IPS-18c (cell line): ENCODE results near the gene TCFL5.

Experiments used
- H3K4me3 ChIP-seq: 2 replicates; pipeline ENCODE4 v1.7.0; 2013; ENCODE audit warnings: low read depth, mild to moderate bottlenecking, low read length, moderate library complexity; ENCODE audit not compliant: insufficient read depth
- H3K9me3 ChIP-seq: one replicate; pipeline ENCODE4 v1.6.1; 2013; ENCODE audit warnings: mild to moderate bottlenecking, low read length, moderate library complexity; ENCODE audit not compliant: control insufficient read depth, insufficient read depth

TCFL5 gene

GRCh38 chr20:62802026-62802712 is 59.5 kb downstream of the TCFL5 start:
- H3K4me3 ChIP-seq = no peak overlapping the region
- no peaks in the 10 kb centered on the region for H3K9me3 ChIP-seq

GRCh38 chr20:62801284-62802010 is 60.2 kb downstream of the TCFL5 start:
- H3K9me3 ChIP-seq = no peaks in the 10 kb centered on the region
- no peak overlapping the region for H3K4me3 ChIP-seq

GRCh38 chr20:62800314-62801259 is 61.0 kb downstream of the TCFL5 start:
- no peak overlapping the region for H3K4me3 ChIP-seq
- no peaks in the 10 kb centered on the region for H3K9me3 ChIP-seq

GRCh38 chr20:62799873-62800272 is 61.7 kb downstream of the TCFL5 start:
- Histone ChIP-seq H3K4me3 (no peak overlapping the region), H3K9me3 (no peaks in the 10 kb centered on the region)

- H3K9me3 ChIP-seq = no peaks in the 10 kb centered on the region
Measured at GRCh38 chr20:62799459-62799858, 62.2 kb downstream of the TCFL5 start.

GRCh38 chr20:62799036-62799435 is 62.6 kb downstream of the TCFL5 start:
- H3K9me3 ChIP-seq = no peaks in the 10 kb centered on the region
- no peak overlapping the region for H3K4me3 ChIP-seq

More at GRCh38 chr20:62799459-62799858, 62.2 kb downstream of the TCFL5 start:
- no peak overlapping the region for H3K4me3 ChIP-seq

- no peaks in the 10 kb centered on the region for H3K9me3 ChIP-seq
- H3K4me3 ChIP-seq = no peak overlapping the region
Measured at GRCh38 chr20:62797671-62798532, 63.7 kb downstream of the TCFL5 start.

- Histone ChIP-seq H3K4me3 (peak overlapping the region; percentile 60), H3K9me3 (no peaks in the 10 kb centered on the region)
Measured at GRCh38 chr20:62796699-62797491, 64.7 kb downstream of the TCFL5 start.

- Histone ChIP-seq H3K9me3 (no peaks in the 10 kb centered on the region), H3K4me3 (peak overlapping the region; percentile 58)
Measured at GRCh38 chr20:62795023-62795761, 66.4 kb downstream of the TCFL5 start.

- Histone ChIP-seq H3K4me3 (peak overlapping the region; percentile 58), H3K9me3 (no peaks in the 10 kb centered on the region)
Measured at GRCh38 chr20:62794007-62794724, 67.5 kb downstream of the TCFL5 start.

- Histone ChIP-seq H3K9me3 (no peaks in the 10 kb centered on the region), H3K4me3 (peak overlapping the region; percentile 34)
Measured at GRCh38 chr20:62793757-62794006, 67.9 kb downstream of the TCFL5 start.

- Histone ChIP-seq H3K9me3 (no peaks in the 10 kb centered on the region), H3K4me3 (no peak overlapping the region)
Measured at GRCh38 chr20:62792940-62793756, 68.5 kb downstream of the TCFL5 start.

- Histone ChIP-seq H3K9me3 (no peaks in the 10 kb centered on the region), H3K4me3 (no peak overlapping the region)
Measured at GRCh38 chr20:62792182-62792939, 69.3 kb downstream of the TCFL5 start.
